ENCODE data around the gene TALDO1. TPM values are rescaled to one million over a fixed set of nuclear protein-coding genes. Genes with fewer than 3 reads are reported as not detected.
A peak's percentile ranks its signal among the peaks of the same experiment; 100 is the strongest.

The TALDO1 gene
- total and polyA plus RNA-seq, 2 experiments from 2014 or later = 353 to 402 TPM

DNA sequence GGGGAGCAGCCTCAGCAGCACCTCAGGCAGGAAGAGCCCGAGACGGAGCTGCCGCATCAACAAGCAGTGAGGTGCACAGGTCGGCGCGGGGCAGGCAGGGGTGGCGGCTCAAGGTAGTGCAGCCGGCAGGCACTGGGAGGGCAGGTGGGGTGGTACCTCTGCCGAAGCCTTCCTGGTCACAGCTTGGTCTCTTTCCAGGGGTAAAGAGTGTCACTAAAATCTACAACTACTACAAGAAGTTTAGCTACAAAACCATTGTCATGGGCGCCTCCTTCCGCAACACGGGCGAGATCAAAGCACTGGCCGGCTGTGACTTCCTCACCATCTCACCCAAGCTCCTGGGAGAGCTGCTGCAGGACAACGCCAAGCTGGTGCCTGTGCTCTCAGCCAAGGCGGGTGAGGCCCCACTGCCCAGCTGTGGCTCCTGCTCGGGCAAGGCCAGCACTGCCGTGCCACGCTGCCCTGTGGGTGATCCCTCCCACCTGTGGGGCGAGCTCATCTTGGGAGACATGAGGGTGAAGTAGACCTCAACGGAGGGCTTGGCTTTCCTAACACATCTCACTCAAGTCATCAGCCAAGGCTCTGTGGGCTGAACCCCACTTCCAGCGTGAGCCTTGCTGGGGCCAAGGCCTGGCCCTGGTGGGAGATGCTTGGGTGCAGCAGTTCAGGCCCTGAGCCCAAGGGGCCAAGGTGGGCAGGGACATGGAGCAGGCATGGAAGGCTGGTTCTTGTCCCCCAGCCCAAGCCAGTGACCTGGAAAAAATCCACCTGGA is 16.5 kb downstream of the TALDO1 start (continued):
- TF ChIP-seq ZNF462 (CRISPR knock-in tag; IDR thresholded peaks at IDR 0.05) (no peak), STAT1 (IDR thresholded peaks at IDR 0.05; ENCODE audit: unreplicated experiment) (no peak)

DNA sequence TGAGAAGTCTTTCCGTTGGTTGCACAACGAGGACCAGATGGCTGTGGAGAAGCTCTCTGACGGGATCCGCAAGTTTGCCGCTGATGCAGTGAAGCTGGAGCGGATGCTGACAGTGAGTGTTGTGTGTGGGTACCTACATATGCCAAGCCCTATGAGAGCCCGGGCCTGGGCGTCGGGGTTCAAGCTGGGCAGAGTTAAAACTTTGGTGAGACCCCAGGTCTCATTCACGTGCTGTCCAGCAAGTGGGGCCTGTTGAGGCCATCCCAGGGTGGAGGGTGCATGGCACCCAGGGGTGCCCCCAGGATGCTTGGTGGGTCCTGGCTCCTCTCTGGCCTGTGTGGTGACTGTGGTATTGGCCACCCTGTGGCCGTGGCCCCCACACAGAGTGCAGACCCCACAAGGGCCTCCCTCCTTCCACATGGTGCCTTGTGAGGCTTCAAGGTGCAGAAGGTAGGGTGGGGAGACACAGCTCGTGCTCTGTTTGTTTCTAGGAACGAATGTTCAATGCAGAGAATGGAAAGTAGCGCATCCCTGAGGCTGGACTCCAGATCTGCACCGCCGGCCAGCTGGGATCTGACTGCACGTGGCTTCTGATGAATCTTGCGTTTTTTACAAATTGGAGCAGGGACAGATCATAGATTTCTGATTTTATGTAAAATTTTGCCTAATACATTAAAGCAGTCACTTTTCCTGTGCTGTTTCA is 17.2 kb downstream of the TALDO1 start:
- no peaks in the 10 kb centered on the region for H3K9me2 ChIP-seq (ENCODE audit: insufficient read depth)
- no peaks in the 10 kb centered on the region for H3K9me3 Mint-ChIP-seq

More for the DNA sequence above, 17.2 kb downstream of the TALDO1 start:
- DNase-seq (ENCODE audit: low spot score) (no peak), ATAC-seq (no peak)
- Mint-ChIP-seq H3K27me3 (ENCODE audit: insufficient read depth, low read depth, poor library complexity) (peaks cover 32% of the 10 kb centered on the region), H3K27ac (no peak overlapping the region), H3K4me3 (no peak overlapping the region), H3K36me3 (ENCODE audit: low read depth) (peaks cover 82% of the 10 kb centered on the region), H3K4me1 (peaks cover 10% of the 10 kb centered on the region)
- Histone ChIP-seq H4K20me1 (replicated peaks; ENCODE audit: insufficient read depth) (peaks cover 6% of the 10 kb centered on the region; the same call in 1 of the 2 replicates), H3K4me1 (ENCODE audit: insufficient read depth) (peaks cover 8% of the 10 kb centered on the region), H3K36me3 (ENCODE audit: insufficient read depth) (peaks cover 43% of the 10 kb centered on the region), H3K27me3 (ENCODE audit: insufficient read depth) (no peaks in the 10 kb centered on the region), H3K79me2 (replicated peaks; ENCODE audit: insufficient read depth) (no peaks in the 10 kb centered on the region), H2AFZ (no peak overlapping the region), H3K4me3 (no peak overlapping the region), H3K27ac (ENCODE audit: low read depth) (0 out of 2 replicates have a peak overlapping the region, but pooled peaks have one; percentile 63), H3F3A (replicated peaks; ENCODE audit: low read depth) (peaks cover 64% of the 10 kb centered on the region), H3K4me2 (no peak overlapping the region)
- TF ChIP-seq POLR2AphosphoS5 (IDR thresholded peaks at IDR 0.05; ENCODE audit: low read depth) = peak; percentile 5; the same call in 1 of the 2 replicates
- no peak for TF ChIP-seq ZNF331 (CRISPR knock-in tag; IDR thresholded peaks at IDR 0.05; ENCODE audit: low read depth)
